Measurements from ENCODE around the gene YOD1.

The YOD1 gene

GRCh38 chr1:207024202-207025145, 26.5 kb downstream of the YOD1 start:
- DNase-seq = no peak

- DNase-seq = no peak
Observed at GRCh38 chr1:207022996-207023679, 27.9 kb downstream of the YOD1 start.

GRCh38 chr1:207021876-207022596, 29.0 kb downstream of the YOD1 start:
- DNase-seq = no peak

- DNase-seq = no peak
Observed at GRCh38 chr1:207021139-207021861, 29.7 kb downstream of the YOD1 start.

GRCh38 chr1:207020709-207021107, 30.3 kb downstream of the YOD1 start:
- no peak for DNase-seq

- DNase-seq = no peak
Observed at GRCh38 chr1:207020065-207020708, 30.8 kb downstream of the YOD1 start.

- no peak for DNase-seq
Observed at GRCh38 chr1:207019661-207020060, 31.3 kb downstream of the YOD1 start.

GRCh38 chr1:207019161-207019560, 31.8 kb downstream of the YOD1 start:
- DNase-seq = no peak

GRCh38 chr1:207018707-207019106, 32.3 kb downstream of the YOD1 start:
- DNase-seq = no peak

GRCh38 chr1:207017615-207018559, 33.1 kb downstream of the YOD1 start:
- DNase-seq = no peak

- no peak for DNase-seq
Observed at GRCh38 chr1:207015791-207016190, 35.2 kb downstream of the YOD1 start.

GRCh38 chr1:207014728-207015127, 36.3 kb downstream of the YOD1 start:
- no peak for DNase-seq

- DNase-seq = no peak
Observed at GRCh38 chr1:207013321-207014085, 37.5 kb downstream of the YOD1 start.

GRCh38 chr1:207010726-207011125, 40.3 kb downstream of the YOD1 start:
- DNase-seq = no peak

GRCh38 chr1:207009945-207010344, 41.1 kb downstream of the YOD1 start:
- DNase-seq = no peak

GRCh38 chr1:207009182-207009850, 41.7 kb downstream of the YOD1 start:
- no peak for DNase-seq

GRCh38 chr1:207007352-207008033, 43.5 kb downstream of the YOD1 start:
- no peak for DNase-seq

- DNase-seq = no peak
Observed at GRCh38 chr1:207006914-207007313, 44.1 kb downstream of the YOD1 start.

- no peak for DNase-seq
Observed at GRCh38 chr1:207006083-207006482, 44.9 kb downstream of the YOD1 start.

Measured in activated gamma-delta T cell (primary cell).